Calu3 (cell line): Measurements from ENCODE around the gene ATP8A2. TPM values are rescaled to one million over a fixed set of nuclear protein-coding genes. Genes with fewer than 3 reads are reported as not detected.
A peak's percentile ranks its signal among the peaks of the same experiment; 100 is the strongest.

Experiments used
- BruUV-seq: library from RNA; stranded (reverse); fragments of 400-500 nt; replicated peaks from 2 replicates; lab custom pipeline; 2021; lab: Mats Ljungman, UMichigan
- CTCF ChIA-PET: fragments of 300-600 bp; sonication (Branson Sonifier 250); formaldehyde crosslinking; loops from one replicate; lab custom pipeline; 2022; ENCODE audit warnings: antibody characterized with exemption; lab: Charles Lee
- DNase-seq: peaks from one replicate; pipeline ENCODE4 v3.0.0; 2022
- H3K27ac Mint-ChIP-seq: one replicate; pipeline ENCODE4 v1.8.0; 2022; ENCODE audit warnings: mixed read lengths; ENCODE audit not compliant: unreplicated experiment
- H3K27me3 Mint-ChIP-seq: one replicate; pipeline ENCODE4 v1.8.0; 2022; ENCODE audit warnings: mixed read lengths; ENCODE audit not compliant: unreplicated experiment
- H3K36me3 Mint-ChIP-seq: one replicate; pipeline ENCODE4 v1.8.0; 2022; ENCODE audit warnings: mild to moderate bottlenecking, moderate library complexity, mixed read lengths; ENCODE audit not compliant: insufficient read depth, unreplicated experiment
- H3K4me1 Mint-ChIP-seq: one replicate; pipeline ENCODE4 v1.8.0; 2022; ENCODE audit warnings: mild to moderate bottlenecking, low read depth, mixed read lengths; ENCODE audit not compliant: unreplicated experiment
- H3K4me3 Mint-ChIP-seq: one replicate; pipeline ENCODE4 v1.8.0; 2022; ENCODE audit warnings: mild to moderate bottlenecking, low read depth, moderate library complexity, mixed read lengths; ENCODE audit not compliant: unreplicated experiment
- H3K9me3 Mint-ChIP-seq: one replicate; pipeline ENCODE4 v1.8.0; 2022; ENCODE audit warnings: low read depth, mixed read lengths; ENCODE audit not compliant: unreplicated experiment
- CTCF ChIP-seq: fragments of 200-600 bp; IDR thresholded peaks from one replicate; pipeline ENCODE4 v1.8.0; 2022; ENCODE audit warnings: antibody characterized with exemption; ENCODE audit not compliant: unreplicated experiment
- intact Hi-C: fragments of 100-400 bp; cut with micrococcal nuclease; formaldehyde crosslinking; loops from one replicate; pipeline ENCODE4 v1.10.0; 2022; ENCODE audit not compliant: unreplicated experiment
- total RNA-seq: library from RNA; stranded (reverse); gene quantifications from 2 replicates; pipeline ENCODE4 v1.2.3, GENCODE V29; 2022

ATP8A2 gene
- total RNA-seq, 1 experiment from 2014 or later = 0.05 TPM

GRCh38 chr13:26034018-26034417 lies 662.2 kb downstream of the ATP8A2 start:
- Mint-ChIP-seq H3K27ac (no peak overlapping the region), H3K36me3 (no peaks in the 10 kb centered on the region), H3K9me3 (peaks cover 7% of the 10 kb centered on the region), H3K4me3 (no peak overlapping the region), H3K4me1 (no peaks in the 10 kb centered on the region), H3K27me3 (no peaks in the 10 kb centered on the region)
- intact Hi-C loops = no loop called here
- no TSS peak for BruUV-seq
- no peak for DNase-seq
- no peak for TF ChIP-seq CTCF
- CTCF ChIA-PET = no interaction called here

DNA sequence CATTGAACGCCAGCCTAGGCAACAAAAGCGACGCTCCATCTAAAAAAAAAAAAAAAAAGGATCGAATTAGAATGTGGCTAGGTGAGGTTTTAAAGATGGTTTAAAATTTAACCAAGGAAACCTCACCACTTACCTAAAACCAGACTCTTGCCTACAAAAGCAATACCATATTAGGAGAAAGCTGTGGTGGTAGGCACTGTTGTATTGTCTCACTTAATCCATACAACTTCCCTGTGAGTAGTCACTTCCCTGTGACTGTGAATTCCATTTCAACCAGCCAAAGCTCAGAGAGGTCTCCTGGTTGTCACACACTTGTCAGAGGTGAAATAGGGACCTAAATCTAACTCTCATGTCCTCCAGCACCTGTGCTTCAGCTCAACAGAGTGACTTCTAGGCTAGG lies 664.6 kb downstream of the ATP8A2 start:
- H3K36me3 Mint-ChIP-seq = no peaks in the 10 kb centered on the region
- TF ChIP-seq CTCF = no peak
- intact Hi-C loops = no loop called here
- H3K9me3 Mint-ChIP-seq = peaks cover 3% of the 10 kb centered on the region
- no TSS peak for BruUV-seq
- H3K27me3 Mint-ChIP-seq = no peaks in the 10 kb centered on the region
- H3K4me1 Mint-ChIP-seq = no peaks in the 10 kb centered on the region
- CTCF ChIA-PET = interaction anchor here (0.7 kb wide), 1 partner anchor 207 kb away, joined by 3 read pairs; no protein-coding TSS in a partner anchor
- no peak overlapping the region for H3K4me3 Mint-ChIP-seq
- H3K27ac Mint-ChIP-seq = no peak overlapping the region
- no peak for DNase-seq

DNA sequence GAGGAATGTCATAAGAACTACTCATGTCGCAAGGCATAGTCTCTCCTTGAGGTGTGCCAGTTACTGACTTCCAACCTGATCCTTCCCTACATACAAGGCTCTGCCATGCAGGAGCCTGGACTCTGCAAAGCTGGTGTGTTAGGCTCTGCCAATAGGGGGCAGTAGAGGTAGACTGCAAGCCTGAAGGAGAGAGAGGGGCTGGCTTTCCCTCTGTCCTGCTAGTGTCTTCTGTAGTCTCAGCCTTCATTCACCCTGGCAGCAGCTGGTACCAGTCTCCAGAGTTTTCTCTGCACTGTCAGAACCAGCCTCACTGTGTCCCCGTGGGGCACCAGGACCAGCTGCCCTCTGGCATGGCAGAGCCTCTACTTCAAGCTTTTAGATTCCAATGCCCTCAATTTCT lies 665.5 kb downstream of the ATP8A2 start:
- H3K9me3 Mint-ChIP-seq = peaks cover 3% of the 10 kb centered on the region
- H3K4me1 Mint-ChIP-seq = no peaks in the 10 kb centered on the region
- CTCF ChIA-PET = no interaction called here
- peak; percentile 26 for TF ChIP-seq CTCF
- H3K36me3 Mint-ChIP-seq = no peaks in the 10 kb centered on the region
- no peak overlapping the region for H3K27ac Mint-ChIP-seq
- no peak overlapping the region for H3K4me3 Mint-ChIP-seq
- no peak for DNase-seq
- no TSS peak for BruUV-seq
- intact Hi-C loops = no loop called here
- H3K27me3 Mint-ChIP-seq = no peaks in the 10 kb centered on the region

GRCh38 chr13:26038931-26039475 lies 667.2 kb downstream of the ATP8A2 start:
- H3K4me1 Mint-ChIP-seq = no peaks in the 10 kb centered on the region
- no peaks in the 10 kb centered on the region for H3K27me3 Mint-ChIP-seq
- no peak for DNase-seq
- intact Hi-C loops = no loop called here
- H3K36me3 Mint-ChIP-seq = no peaks in the 10 kb centered on the region
- no TSS peak for BruUV-seq
- no peak overlapping the region for H3K27ac Mint-ChIP-seq
- TF ChIP-seq CTCF = no peak
- peaks cover 3% of the 10 kb centered on the region for H3K9me3 Mint-ChIP-seq
- CTCF ChIA-PET = no interaction called here
- H3K4me3 Mint-ChIP-seq = no peak overlapping the region
